Neural cell (in vitro differentiated cells): ENCODE measurements around the gene COL23A1. TPM values are rescaled to one million over a fixed set of nuclear protein-coding genes. Genes with fewer than 3 reads are reported as not detected.

Experiments
- H2AFZ ChIP-seq: fragments of 200-600, 300-800 bp; sonication (generic), shearing (Covaris generic); 2 replicates; pipeline ENCODE4 v1.6.0; 2014; ENCODE audit warnings: low read depth, mild to moderate bottlenecking, antibody characterized with exemption, low read length, moderate library complexity
- H3F3A ChIP-seq: fragments of 200-600 bp; shearing (Covaris generic); 2 replicates; pipeline ENCODE4 v1.6.1; 2016; ENCODE audit warnings: mild to moderate bottlenecking, moderate library complexity, mixed read lengths, antibody characterized with exemption, low read length; ENCODE audit not compliant: insufficient read depth, poor library complexity, severe bottlenecking
- H3K27ac ChIP-seq: fragments of 200-600, 300-800 bp; sonication (generic), shearing (Covaris generic); 2 replicates; pipeline ENCODE4 v1.5.1; 2014; ENCODE audit warnings: mild to moderate bottlenecking, low read length, moderate library complexity
- H3K27me3 ChIP-seq: fragments of 300-800, 200-600 bp; sonication (generic), shearing (Covaris generic); 2 replicates; pipeline ENCODE4 v1.6.0; 2014; ENCODE audit warnings: mild to moderate bottlenecking, low read depth, low read length, moderate library complexity; ENCODE audit not compliant: insufficient read depth
- H3K36me3 ChIP-seq: fragments of 300-800, 200-600 bp; sonication (generic), shearing (Covaris generic); 2 replicates; pipeline ENCODE4 v1.5.1; 2014; ENCODE audit warnings: mild to moderate bottlenecking, antibody characterized with exemption, low read length, moderate library complexity; ENCODE audit not compliant: insufficient read depth
- H3K4me2 ChIP-seq: fragments of 300-800, 200-600 bp; sonication (generic), shearing (Covaris generic); 2 replicates; pipeline ENCODE4 v1.6.0; 2014; ENCODE audit warnings: mild to moderate bottlenecking, low read length
- H3K4me3 ChIP-seq: fragments of 300-800, 200-600 bp; sonication (generic), shearing (Covaris generic); 2 replicates; pipeline ENCODE4 v1.5.1; 2014; ENCODE audit warnings: mild to moderate bottlenecking, low read length, moderate library complexity
- H3K79me2 ChIP-seq: fragments of 200-600 bp; shearing (Covaris generic); replicated peaks from 2 replicates; pipeline ENCODE4 v1.6.0; 2014; ENCODE audit warnings: mild to moderate bottlenecking, low read length, moderate library complexity; ENCODE audit not compliant: insufficient read depth
- H3K9ac ChIP-seq: fragments of 300-800, 200-600 bp; sonication (generic), shearing (Covaris generic); 2 replicates; pipeline ENCODE4 v1.6.1; 2016; ENCODE audit warnings: mild to moderate bottlenecking, low read length, mixed read lengths
- H3K9me2 ChIP-seq: fragments of 200-600 bp; shearing (Covaris generic); 2 replicates; pipeline ENCODE4 v1.6.1; 2016; ENCODE audit warnings: mild to moderate bottlenecking, low read length, mixed read lengths; ENCODE audit not compliant: insufficient read depth
- H3K9me3 ChIP-seq: fragments of 200-600, 300-800 bp; sonication (generic), shearing (Covaris generic); 2 replicates; pipeline ENCODE4 v1.6.1; 2016; ENCODE audit warnings: mild to moderate bottlenecking, mixed run types, low read length, moderate library complexity, mixed read lengths
- H4K20me1 ChIP-seq: fragments of 200-600 bp; shearing (Covaris generic); 2 replicates; pipeline ENCODE4 v1.6.1; 2016; ENCODE audit warnings: mild to moderate bottlenecking, mixed run types; ENCODE audit not compliant: insufficient read depth
- CTCF ChIP-seq: fragments of 450-650 bp; IDR thresholded peaks from 2 replicates; pipeline ENCODE4 v1.5.1; 2014; ENCODE audit warnings: antibody characterized with exemption, mild to moderate bottlenecking, moderate library complexity; ENCODE audit not compliant: poor library complexity, severe bottlenecking
- EP300 ChIP-seq: fragments of 450-650 bp; conservative IDR thresholded peaks from 2 replicates; pipeline ENCODE4 v1.6.1; 2014; ENCODE audit warnings: antibody characterized with exemption, mild to moderate bottlenecking, moderate library complexity; ENCODE audit not compliant: poor library complexity, severe bottlenecking
- EZH2 ChIP-seq: fragments of 200-600, 300-800 bp; shearing (Covaris generic), sonication (generic); IDR thresholded peaks from 2 replicates; pipeline ENCODE4 v1.6.1; 2014; ENCODE audit warnings: antibody characterized with exemption, low read length, borderline replicate concordance, mild to moderate bottlenecking; ENCODE audit not compliant: insufficient read depth, poor library complexity, severe bottlenecking
- MXI1 ChIP-seq: fragments of 450-650 bp; conservative IDR thresholded peaks from 2 replicates; pipeline ENCODE4 v1.6.1; 2014; ENCODE audit warnings: antibody characterized with exemption, mild to moderate bottlenecking; ENCODE audit not compliant: poor library complexity, severe bottlenecking
- POLR2AphosphoS5 ChIP-seq: IDR thresholded peaks from 2 replicates; pipeline ENCODE4 v1.6.1; 2012
- RAD21 ChIP-seq: fragments of 450-650 bp; conservative IDR thresholded peaks from 2 replicates; pipeline ENCODE4 v1.6.1; 2014; ENCODE audit warnings: antibody characterized with exemption, mild to moderate bottlenecking, moderate library complexity
- SMC3 ChIP-seq: fragments of 450-650 bp; conservative IDR thresholded peaks from 2 replicates; pipeline ENCODE4 v1.6.1; 2014; ENCODE audit warnings: antibody characterized with exemption, mild to moderate bottlenecking, moderate library complexity; ENCODE audit not compliant: poor library complexity
- TAF1 ChIP-seq: IDR thresholded peaks from 2 replicates; pipeline ENCODE4 v1.6.1; 2012; ENCODE audit warnings: low read depth
- polyA plus RNA-seq: library from polyadenylated mRNA; depleted of rRNA; stranded (reverse); fragments of >200 nt; gene quantifications from 2 replicates; pipeline ENCODE4 v1.2.3, GENCODE V29; 2014
- TF ChIP-seq, protein P1 (sequence below): IDR thresholded peaks from 2 replicates; pipeline ENCODE4 v1.6.1; 2012; ENCODE audit warnings: borderline replicate concordance

COL23A1 gene
- polyA plus RNA-seq, 1 donor from 2014 or later: not detected

DNA sequence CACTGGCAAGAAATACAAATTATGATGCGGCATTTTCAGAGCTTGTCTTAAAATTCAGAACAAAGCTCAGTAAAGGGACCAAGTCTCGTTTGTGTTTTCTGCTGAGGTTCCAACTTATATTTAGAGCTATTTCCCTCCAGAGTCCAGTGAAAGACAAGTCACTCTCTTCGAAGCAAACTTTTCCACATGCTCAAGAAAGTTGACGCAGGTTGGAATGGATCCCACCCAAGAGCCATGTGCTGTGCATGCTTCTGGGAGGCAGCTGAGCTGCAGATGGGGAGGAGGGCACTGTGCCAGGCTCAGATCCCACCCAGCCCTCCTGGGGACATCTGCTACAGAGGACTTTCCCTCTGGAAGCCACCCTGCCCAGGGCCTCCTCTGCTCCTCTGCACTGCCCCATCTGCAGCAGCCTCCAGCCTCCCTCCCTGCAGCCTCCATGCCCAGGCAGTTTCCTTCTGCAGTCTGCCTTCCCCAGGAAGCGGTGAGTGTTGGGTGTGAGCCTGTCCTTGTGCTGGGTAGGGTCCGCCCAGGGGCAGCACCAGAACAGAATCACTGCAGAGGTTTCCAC is 75.3 kb downstream of the COL23A1 start:
- Histone ChIP-seq H3K9me2 (no peaks in the 10 kb centered on the region), H3K9me3 (no peaks in the 10 kb centered on the region), H3K4me3 (no peak overlapping the region), H3K9ac (no peak overlapping the region), H3F3A (no peaks in the 10 kb centered on the region), H3K4me2 (no peak overlapping the region), H4K20me1 (no peaks in the 10 kb centered on the region), H3K27ac (no peak overlapping the region), H2AFZ (no peak overlapping the region), H3K79me2 (no peaks in the 10 kb centered on the region), H3K27me3 (no peaks in the 10 kb centered on the region), H3K36me3 (no peaks in the 10 kb centered on the region)
- TF ChIP-seq TAF1 (no peak), CTCF (no peak), EZH2 (no peak), POLR2AphosphoS5 (no peak), MXI1 (no peak), EP300 (no peak)
- TF ChIP-seq, protein P1, sequence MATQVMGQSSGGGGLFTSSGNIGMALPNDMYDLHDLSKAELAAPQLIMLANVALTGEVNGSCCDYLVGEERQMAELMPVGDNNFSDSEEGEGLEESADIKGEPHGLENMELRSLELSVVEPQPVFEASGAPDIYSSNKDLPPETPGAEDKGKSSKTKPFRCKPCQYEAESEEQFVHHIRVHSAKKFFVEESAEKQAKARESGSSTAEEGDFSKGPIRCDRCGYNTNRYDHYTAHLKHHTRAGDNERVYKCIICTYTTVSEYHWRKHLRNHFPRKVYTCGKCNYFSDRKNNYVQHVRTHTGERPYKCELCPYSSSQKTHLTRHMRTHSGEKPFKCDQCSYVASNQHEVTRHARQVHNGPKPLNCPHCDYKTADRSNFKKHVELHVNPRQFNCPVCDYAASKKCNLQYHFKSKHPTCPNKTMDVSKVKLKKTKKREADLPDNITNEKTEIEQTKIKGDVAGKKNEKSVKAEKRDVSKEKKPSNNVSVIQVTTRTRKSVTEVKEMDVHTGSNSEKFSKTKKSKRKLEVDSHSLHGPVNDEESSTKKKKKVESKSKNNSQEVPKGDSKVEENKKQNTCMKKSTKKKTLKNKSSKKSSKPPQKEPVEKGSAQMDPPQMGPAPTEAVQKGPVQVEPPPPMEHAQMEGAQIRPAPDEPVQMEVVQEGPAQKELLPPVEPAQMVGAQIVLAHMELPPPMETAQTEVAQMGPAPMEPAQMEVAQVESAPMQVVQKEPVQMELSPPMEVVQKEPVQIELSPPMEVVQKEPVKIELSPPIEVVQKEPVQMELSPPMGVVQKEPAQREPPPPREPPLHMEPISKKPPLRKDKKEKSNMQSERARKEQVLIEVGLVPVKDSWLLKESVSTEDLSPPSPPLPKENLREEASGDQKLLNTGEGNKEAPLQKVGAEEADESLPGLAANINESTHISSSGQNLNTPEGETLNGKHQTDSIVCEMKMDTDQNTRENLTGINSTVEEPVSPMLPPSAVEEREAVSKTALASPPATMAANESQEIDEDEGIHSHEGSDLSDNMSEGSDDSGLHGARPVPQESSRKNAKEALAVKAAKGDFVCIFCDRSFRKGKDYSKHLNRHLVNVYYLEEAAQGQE: no peak

GRCh38 chr5:178511172-178511571 is 79.0 kb downstream of the COL23A1 start:
- H3K9me3 ChIP-seq: peaks cover 3% of the 10 kb centered on the region
- no peaks in the 10 kb centered on the region for H3K36me3 ChIP-seq
- H3K27me3 ChIP-seq: no peaks in the 10 kb centered on the region
- H3K9me2 ChIP-seq: no peaks in the 10 kb centered on the region
- TF ChIP-seq, protein P1: no peak
- TF ChIP-seq MXI1: no peak
- TF ChIP-seq RAD21: no peak
- no peak for TF ChIP-seq EP300
- no peak for TF ChIP-seq SMC3
- TF ChIP-seq EZH2: no peak
- TF ChIP-seq POLR2AphosphoS5: no peak
- TF ChIP-seq CTCF: no peak
- TF ChIP-seq TAF1: no peak
- H3K4me2 ChIP-seq: no peak overlapping the region
- no peak overlapping the region for H3K9ac ChIP-seq
- H3K79me2 ChIP-seq: no peaks in the 10 kb centered on the region
- H4K20me1 ChIP-seq: no peaks in the 10 kb centered on the region
- no peak overlapping the region for H2AFZ ChIP-seq
- H3F3A ChIP-seq: no peaks in the 10 kb centered on the region
- H3K27ac ChIP-seq: no peak overlapping the region
- H3K4me3 ChIP-seq: no peak overlapping the region
